NCI-H2081 treated with DMSO at 0.1 percent for 48 hours (cell line): ENCODE data around the gene TEX44.
"Not testable (repeated sequence)": the region's sequence is repeated elsewhere in the genome, so short reads cannot be mapped to it uniquely, and the experiment has no call there.

Experiments
- DNase-seq: peaks from one replicate; lab custom pipeline; 2025; lab: John Stamatoyannopoulos, UW

Gene TEX44

GRCh38 chr2:231592636-231593145 lies at the start of gene TEX44:
TEX44 (plus strand) TSS chr2:231592864; CDS start chr2:231592952, 88 bp downstream.
- no peak for DNase-seq

DNA sequence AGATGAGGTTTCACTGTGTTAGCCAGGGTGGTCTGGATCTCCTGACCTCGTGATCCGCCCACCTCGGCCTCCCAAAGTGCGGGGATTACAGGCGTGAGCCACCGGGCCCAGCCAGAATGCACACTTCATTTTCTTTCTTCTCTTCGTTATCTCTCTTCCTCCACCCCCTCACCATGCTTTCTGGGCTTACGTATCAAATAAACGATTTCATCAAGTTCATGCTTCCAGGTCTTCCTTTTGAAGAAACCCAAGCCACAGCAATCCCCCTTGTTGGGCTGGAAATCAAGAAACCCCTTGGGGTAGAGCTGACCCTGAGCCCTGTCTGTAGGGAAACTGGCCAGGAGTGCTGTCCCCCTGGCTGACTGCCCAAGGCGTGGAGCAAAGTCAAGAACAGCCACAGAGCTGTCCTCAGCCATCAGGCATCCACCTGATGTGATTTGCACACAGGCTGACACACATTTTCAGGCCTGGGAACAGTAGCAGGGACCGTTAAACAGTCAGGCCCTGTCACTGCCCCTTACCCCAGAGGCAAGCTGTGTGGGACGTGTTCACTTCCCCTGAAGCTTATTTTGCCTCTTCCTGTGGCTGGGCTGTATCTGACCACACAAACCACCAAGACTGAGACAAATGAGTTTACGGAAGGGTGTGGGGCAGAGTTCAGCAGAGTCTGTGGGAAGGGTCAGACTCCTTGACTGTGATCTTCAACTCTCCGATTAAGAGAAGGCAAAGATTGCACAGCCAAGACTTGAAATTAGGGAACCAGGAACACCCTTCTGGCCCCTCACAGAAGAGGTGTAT lies 47.4 kb upstream of the TEX44 start:
- no peak for DNase-seq

DNA sequence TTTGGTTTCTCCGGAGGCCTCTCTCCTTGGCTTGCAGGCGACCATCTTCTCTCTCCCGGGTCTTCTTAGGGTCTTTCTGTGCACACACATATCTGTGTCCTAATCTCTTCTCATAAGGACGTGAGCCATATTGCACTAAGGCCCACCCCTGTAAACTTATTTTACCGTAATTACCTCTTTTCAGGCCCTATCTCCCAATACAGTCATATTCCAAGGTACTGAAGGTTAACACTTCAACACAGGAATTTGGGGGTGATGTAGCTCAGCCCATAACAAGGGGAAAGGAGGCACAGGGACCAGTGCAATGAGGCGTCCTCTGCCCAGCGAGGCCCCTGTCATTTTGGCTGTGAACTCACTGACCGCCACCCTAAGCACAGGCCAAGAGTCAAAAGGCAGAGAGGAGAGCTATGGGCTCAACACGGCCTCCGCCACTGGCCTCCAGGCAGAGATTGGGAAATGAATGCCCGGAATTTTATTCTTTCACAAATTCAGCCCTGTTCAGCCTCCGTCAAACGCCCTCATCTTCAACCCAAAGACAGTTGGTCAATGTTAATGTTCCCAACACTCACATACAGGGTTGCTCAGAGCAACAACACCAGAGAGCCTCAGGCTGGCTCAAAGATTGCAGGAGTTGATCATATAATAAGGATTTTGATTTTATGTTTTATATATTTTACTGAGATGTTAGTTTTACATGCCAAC lies 46.5 kb upstream of the TEX44 start:
- DNase-seq, result no peak

- no peak for DNase-seq
These were observed 45.2 kb upstream of the TEX44 start for GRCh38 chr2:231547315-231548110.

- DNase-seq, result no peak
These were observed 43.9 kb upstream of the TEX44 start for GRCh38 chr2:231548752-231549151.

GRCh38 chr2:231549446-231550239 lies 43.0 kb upstream of the TEX44 start:
- no peak for DNase-seq

DNA sequence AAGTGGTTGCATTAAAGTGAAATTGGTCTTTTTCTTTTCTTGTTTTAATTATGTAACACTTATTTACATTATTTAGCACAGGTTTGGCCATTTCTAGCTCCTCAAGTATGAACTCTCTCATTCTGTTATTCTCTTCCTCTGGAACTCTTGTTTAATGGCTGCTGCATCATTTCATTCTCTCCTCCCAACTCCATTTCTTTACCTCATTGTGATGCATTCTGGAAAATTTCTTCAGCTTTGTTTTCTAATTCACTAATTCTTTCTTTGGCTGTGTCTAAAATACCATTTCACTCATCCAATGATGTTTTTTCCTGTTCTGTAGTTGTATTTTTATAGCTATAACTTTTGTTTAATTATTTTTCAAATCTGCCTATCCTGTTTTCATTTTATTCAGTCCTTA lies 39.9 kb upstream of the TEX44 start:
- DNase-seq, result no peak

DNA sequence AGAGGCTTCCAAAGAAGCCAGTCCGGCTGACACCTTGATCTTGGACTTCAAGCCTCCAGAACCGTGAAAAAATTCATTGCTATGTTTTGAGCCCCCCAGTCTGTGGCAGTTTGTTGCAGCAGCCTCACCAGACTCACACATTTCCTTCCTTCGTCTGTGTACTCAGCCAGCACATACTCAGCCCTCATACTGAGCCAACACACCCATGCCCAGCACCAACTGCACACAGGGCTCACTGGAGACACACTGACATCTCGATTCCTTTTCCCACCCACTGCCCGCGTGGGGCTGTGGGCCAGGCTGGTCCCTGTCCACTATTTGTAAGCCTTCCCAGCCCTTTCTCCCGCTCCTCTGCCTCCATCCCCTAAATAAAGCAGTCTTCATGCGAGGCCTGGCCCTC lies 38.3 kb upstream of the TEX44 start:
- no peak for DNase-seq

- DNase-seq, result no peak
These were observed 37.7 kb upstream of the TEX44 start for GRCh38 chr2:231554748-231555545.

DNA sequence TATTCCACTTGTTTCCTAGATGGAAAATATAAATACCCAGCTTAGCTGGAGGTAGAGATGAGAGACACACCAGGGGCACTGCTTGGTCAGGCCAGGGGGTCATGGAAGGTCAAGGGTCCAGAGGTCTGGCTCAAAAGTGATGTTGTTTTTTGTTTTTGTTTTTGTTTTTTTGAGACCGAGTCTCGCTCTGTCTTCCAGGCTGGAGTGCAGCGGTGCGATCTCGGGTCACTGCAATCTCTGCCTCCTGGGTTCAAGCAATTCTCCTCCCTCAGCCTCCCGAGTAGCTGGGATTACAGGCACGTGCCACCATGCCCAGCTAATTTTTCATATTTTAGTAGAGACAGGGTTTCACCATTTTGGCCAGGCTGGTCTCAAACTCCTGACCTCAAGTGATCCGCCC lies 36.2 kb upstream of the TEX44 start:
- not testable (repeated sequence) for DNase-seq

DNA sequence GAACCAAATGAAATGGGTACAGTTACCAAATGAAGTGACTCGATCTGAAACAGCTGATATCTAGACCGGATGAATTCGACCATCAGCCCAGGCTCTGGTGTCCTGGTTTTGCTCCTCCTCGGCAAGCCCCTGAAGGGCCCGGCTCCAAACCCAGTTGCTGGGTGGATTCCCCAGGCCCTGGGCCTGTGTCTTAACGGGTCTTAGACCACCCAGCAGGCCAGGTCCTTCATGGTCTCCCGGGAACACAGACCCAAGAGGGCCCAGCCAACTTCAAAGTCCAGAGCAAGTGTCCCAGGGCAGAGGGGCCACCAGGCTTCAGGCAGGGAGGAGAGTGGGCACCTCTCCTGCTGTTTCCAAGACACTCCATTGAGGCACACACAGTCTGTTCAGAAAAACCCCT lies 35.7 kb upstream of the TEX44 start:
- DNase-seq, result no peak

- DNase-seq, result no peak
These were observed 35.0 kb upstream of the TEX44 start for GRCh38 chr2:231557571-231558217.

- DNase-seq, result no peak
These were observed 29.2 kb upstream of the TEX44 start for GRCh38 chr2:231563378-231563961.

GRCh38 chr2:231565887-231566594 lies 26.6 kb upstream of the TEX44 start:
- no peak for DNase-seq

DNA sequence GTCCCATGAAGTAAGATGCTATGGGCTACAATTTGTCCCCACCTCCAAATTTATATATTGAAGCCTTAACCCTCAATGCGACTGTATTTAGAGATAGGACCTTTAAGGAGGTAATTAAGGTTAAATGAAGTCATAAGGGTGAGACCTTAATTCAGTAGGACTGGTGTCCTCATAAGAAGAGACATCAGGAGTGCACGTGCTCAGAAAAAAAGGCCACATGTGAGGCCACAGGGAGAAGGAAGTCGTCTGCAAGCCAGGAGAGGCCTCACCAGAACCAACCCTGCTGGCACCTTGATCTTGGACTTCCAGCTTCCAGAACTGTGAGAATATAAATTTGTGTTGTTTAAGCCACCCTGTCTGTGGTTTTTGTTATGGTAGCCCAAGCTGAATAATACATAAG lies 25.5 kb upstream of the TEX44 start:
- no peak for DNase-seq

DNA sequence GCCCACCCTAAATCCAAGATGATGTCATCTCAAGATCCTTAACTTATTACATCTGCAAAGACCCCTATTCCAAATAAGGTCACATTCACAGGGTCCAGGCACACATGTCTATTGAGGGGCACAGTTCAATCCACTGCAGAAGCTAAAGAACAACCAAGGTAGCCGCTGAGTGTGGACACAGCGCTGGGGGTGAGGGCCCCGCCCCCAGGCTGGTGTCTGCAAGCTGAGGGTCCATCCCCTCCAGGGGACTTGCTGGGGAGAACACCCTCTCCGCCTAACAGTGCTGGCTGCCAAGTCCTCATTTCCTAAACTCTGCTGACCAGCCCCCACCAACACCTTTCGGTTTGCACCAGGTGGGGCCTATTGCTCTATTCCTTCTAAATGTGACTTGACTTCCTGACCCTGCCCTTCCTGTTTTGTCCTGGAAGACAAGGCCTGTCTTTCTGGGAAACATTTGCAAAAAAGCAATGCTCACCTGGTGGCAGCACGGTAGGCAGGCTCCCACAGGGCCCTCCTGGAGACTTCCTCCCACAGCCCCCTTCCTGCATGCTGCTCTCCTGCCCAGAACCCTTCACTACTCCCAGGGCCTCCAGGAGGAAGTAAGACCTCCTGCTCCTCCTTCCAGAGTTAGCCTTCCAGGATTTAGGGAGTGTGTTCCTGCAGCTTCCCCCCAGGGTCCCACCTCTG lies 24.4 kb upstream of the TEX44 start:
- DNase-seq, result no peak

DNA sequence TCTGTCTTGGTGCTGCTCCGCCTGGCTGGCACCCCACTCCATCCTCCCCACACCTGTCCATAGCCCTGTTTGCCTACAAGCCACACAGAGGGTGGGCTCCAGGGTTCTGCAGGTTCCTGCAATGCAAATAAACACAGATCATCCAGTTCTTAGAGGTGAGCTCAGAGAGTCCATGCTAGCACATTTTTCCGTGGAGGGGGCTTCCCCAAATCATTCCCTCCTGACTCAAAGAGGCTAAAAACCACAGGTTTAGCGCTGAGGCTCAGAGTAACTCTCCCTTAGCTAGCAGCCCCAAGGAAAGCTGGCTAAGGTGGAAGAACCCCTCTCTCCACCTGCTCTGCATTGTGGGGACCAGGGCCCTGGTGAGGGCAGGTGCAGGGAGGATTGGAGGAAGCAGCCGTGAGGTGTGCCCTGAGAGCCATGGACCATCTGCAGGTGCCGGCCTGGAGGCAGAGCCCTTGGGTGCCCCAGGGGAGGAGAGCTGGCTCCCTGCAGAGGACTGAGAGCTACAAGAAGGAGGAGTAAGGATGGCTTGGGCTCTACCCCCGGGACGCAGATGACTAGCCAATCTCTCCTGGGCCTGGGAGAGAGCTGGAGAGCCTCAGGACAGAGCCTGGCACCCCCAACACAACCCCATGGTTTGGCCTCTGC lies 23.8 kb upstream of the TEX44 start:
- DNase-seq, result no peak

DNA sequence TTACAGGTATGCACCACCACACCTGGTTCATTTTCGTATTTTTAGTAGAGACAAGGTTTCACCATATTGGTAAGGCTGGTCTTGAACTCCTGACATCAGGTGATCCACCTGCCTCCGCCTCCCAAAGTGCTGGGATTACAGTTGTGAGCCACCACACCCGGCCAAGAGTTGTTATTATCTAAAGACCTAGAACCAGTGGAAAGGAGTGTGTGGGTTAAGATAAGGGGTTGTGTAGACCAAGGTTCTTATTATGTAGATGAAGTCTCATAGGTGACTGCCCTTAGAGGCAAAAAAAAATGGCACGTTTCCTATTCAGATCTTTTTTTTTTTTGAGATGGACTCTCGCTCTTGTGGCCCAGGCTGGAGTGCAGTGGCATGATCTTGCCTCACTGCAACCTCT lies 21.7 kb upstream of the TEX44 start:
- not testable (repeated sequence) for DNase-seq
